GM23338 (cell line): ENCODE data around the gene CSTPP1. TPM values are rescaled to one million over a fixed set of nuclear protein-coding genes. Genes with fewer than 3 reads are reported as not detected.

Source experiments
- ATAC-seq: fragments of 200-7000 bp; cut with Tn5 transposase; 3 replicates; pipeline ENCODE4 v1.9.1; 2020
- DNase-seq: peaks from one replicate; pipeline ENCODE4 v3.0.0-alpha.2; 2015; ENCODE audit warnings: low spot score
- H2AFZ ChIP-seq: fragments of 200-600 bp; sonication (generic); 2 replicates; pipeline ENCODE4 v1.8.0; 2016; ENCODE audit warnings: antibody characterized with exemption, mild to moderate bottlenecking, moderate library complexity
- H3F3A ChIP-seq: fragments of 200-600 bp; sonication (generic); replicated peaks from 2 replicates; pipeline ENCODE4 v1.8.0; 2017; ENCODE audit warnings: antibody characterized with exemption, mixed run types, low read depth
- H3K27ac ChIP-seq: fragments of 200-600 bp; sonication (generic); 2 replicates; pipeline ENCODE4 v1.6.1; 2016; ENCODE audit warnings: low read depth
- H3K27me3 ChIP-seq: fragments of 200-600 bp; sonication (generic); 2 replicates; pipeline ENCODE4 v1.8.0; 2016; ENCODE audit warnings: mild to moderate bottlenecking, mixed run types, moderate library complexity; ENCODE audit not compliant: insufficient read depth
- H3K36me3 ChIP-seq: fragments of 200-600 bp; sonication (generic); 2 replicates; pipeline ENCODE4 v1.8.0; 2016; ENCODE audit warnings: mild to moderate bottlenecking; ENCODE audit not compliant: insufficient read depth
- H3K4me1 ChIP-seq: fragments of 200-600 bp; sonication (generic); 2 replicates; pipeline ENCODE4 v1.8.0; 2016; ENCODE audit warnings: mild to moderate bottlenecking, moderate library complexity; ENCODE audit not compliant: insufficient read depth
- H3K4me2 ChIP-seq: fragments of 200-600 bp; sonication (generic); 2 replicates; pipeline ENCODE4 v1.7.1; 2017; ENCODE audit warnings: mixed run types
- H3K4me3 ChIP-seq: fragments of 200-600 bp; sonication (generic); 2 replicates; pipeline ENCODE4 v1.6.1; 2016; ENCODE audit warnings: mixed run types
- H3K79me2 ChIP-seq: fragments of 200-600 bp; sonication (generic); replicated peaks from 2 replicates; pipeline ENCODE4 v1.8.0; 2017; ENCODE audit warnings: mild to moderate bottlenecking; ENCODE audit not compliant: insufficient read depth
- H3K9me2 ChIP-seq: fragments of 200-600 bp; sonication (generic); 2 replicates; pipeline ENCODE4 v1.8.0; 2017; ENCODE audit not compliant: insufficient read depth
- H4K20me1 ChIP-seq: fragments of 200-600 bp; sonication (generic); replicated peaks from 2 replicates; pipeline ENCODE4 v1.8.0; 2017; ENCODE audit warnings: mild to moderate bottlenecking; ENCODE audit not compliant: insufficient read depth
- H3K27ac Mint-ChIP-seq: 2 replicates; pipeline ENCODE4 v1.8.0; 2020; ENCODE audit warnings: inconsistent platforms, mild to moderate bottlenecking, moderate library complexity, mixed read lengths
- H3K27me3 Mint-ChIP-seq: 3 replicates; pipeline ENCODE4 v1.8.0; 2022; ENCODE audit warnings: low read depth, mild to moderate bottlenecking, moderate library complexity, mixed read lengths, inconsistent platforms; ENCODE audit not compliant: insufficient read depth, poor library complexity
- H3K36me3 Mint-ChIP-seq: 3 replicates; pipeline ENCODE4 v1.8.0; 2021; ENCODE audit warnings: low read depth, mild to moderate bottlenecking, inconsistent platforms, moderate library complexity, mixed read lengths
- H3K4me1 Mint-ChIP-seq: 3 replicates; pipeline ENCODE4 v1.8.0; 2020; ENCODE audit warnings: mild to moderate bottlenecking, inconsistent platforms, mixed read lengths
- H3K4me3 Mint-ChIP-seq: 3 replicates; pipeline ENCODE4 v1.8.0; 2021; ENCODE audit warnings: moderate library complexity, mild to moderate bottlenecking, inconsistent platforms, mixed read lengths
- H3K9me3 Mint-ChIP-seq: 3 replicates; pipeline ENCODE4 v1.8.0; 2020; ENCODE audit warnings: moderate library complexity, mild to moderate bottlenecking, inconsistent platforms, mixed read lengths
- CREB1 ChIP-seq: fragments of 250-450 bp; sonication (Bioruptor Pico); IDR thresholded peaks from 2 replicates; pipeline ENCODE4 v1.5.0; 2020; ENCODE audit warnings: low read depth, mild to moderate bottlenecking, moderate library complexity
- CTCF ChIP-seq, 2 experiments: fragments of 200-600 bp in 1 of 2; sonication (generic) in 1 of 2; conservative IDR thresholded peaks; 2 replicates each; pipeline versions ENCODE4 v1.5.1 to v1.6.1; 2016 to 2017; ENCODE audit warnings: antibody characterized with exemption in 2 of 2, low read depth in 2 of 2, mild to moderate bottlenecking in 2 of 2, moderate library complexity in 1 of 2
- ETS1 ChIP-seq: IDR thresholded peaks from 2 replicates; pipeline ENCODE4 v1.6.1; 2016; ENCODE audit warnings: antibody characterized with exemption
- EZH2 ChIP-seq: fragments of 200-600 bp; sonication (generic); IDR thresholded peaks from one replicate; pipeline ENCODE4 v1.8.0; 2017; ENCODE audit warnings: antibody characterized with exemption, mild to moderate bottlenecking, low read depth; ENCODE audit not compliant: unreplicated experiment
- EZH2phosphoT487 ChIP-seq: fragments of 200-600 bp; sonication (generic); IDR thresholded peaks from one replicate; pipeline ENCODE4 v1.8.1; 2018; ENCODE audit warnings: antibody characterized with exemption; ENCODE audit not compliant: unreplicated experiment
- JUNB ChIP-seq: IDR thresholded peaks from one replicate; pipeline ENCODE4 v1.6.1; 2016; ENCODE audit warnings: antibody characterized with exemption; ENCODE audit not compliant: unreplicated experiment
- NANOG ChIP-seq: IDR thresholded peaks from 2 replicates; pipeline ENCODE4 v1.6.1; 2016; ENCODE audit warnings: antibody characterized with exemption, borderline replicate concordance
- POLR2AphosphoS5 ChIP-seq: IDR thresholded peaks from 2 replicates; pipeline ENCODE4 v1.6.1; 2016; ENCODE audit warnings: antibody characterized with exemption, low read depth
- REST ChIP-seq: IDR thresholded peaks from one replicate; pipeline ENCODE4 v1.6.1; 2018; ENCODE audit warnings: antibody characterized with exemption; ENCODE audit not compliant: unreplicated experiment
- STAT1 ChIP-seq: IDR thresholded peaks from one replicate; pipeline ENCODE4 v1.6.1; 2016; ENCODE audit warnings: antibody characterized with exemption; ENCODE audit not compliant: unreplicated experiment
- ZNF114 ChIP-seq: fragments of 250-450 bp; sonication (Bioruptor Pico); IDR thresholded peaks from 2 replicates; pipeline ENCODE4 v1.5.0; 2020; ENCODE audit warnings: mild to moderate bottlenecking, moderate library complexity
- ZNF331 ChIP-seq: fragments of 250-450 bp; sonication (Bioruptor Pico); IDR thresholded peaks from 2 replicates; pipeline ENCODE4 v1.5.0; 2020; ENCODE audit warnings: low read depth, mild to moderate bottlenecking, moderate library complexity
- ZNF462 ChIP-seq: fragments of 250-450 bp; sonication (Bioruptor Pico); IDR thresholded peaks from 2 replicates; pipeline ENCODE4 v1.5.0; 2020; ENCODE audit warnings: mild to moderate bottlenecking, moderate library complexity
- polyA plus RNA-seq: library from polyadenylated mRNA; unstranded; fragments of >200 nt; fragmentation: Nextera tagmentation; extraction: Ambion mirVana; gene quantifications from 2 replicates; pipeline ENCODE4 v1.2.1, GENCODE V29; 2016
- total RNA-seq: library from RNA; depleted of rRNA; stranded (reverse); fragments of >200 nt; shearing (Covaris generic); gene quantifications from 2 replicates; pipeline ENCODE4 v1.2.3, GENCODE V29; 2014

The CSTPP1 gene
- total and polyA plus RNA-seq, 2 experiments from 2014 or later, result 23.5 to 42.6 TPM

- TF ChIP-seq ETS1, result no peak
- no peak for TF ChIP-seq NANOG
- TF ChIP-seq EZH2phosphoT487, result no peak
- no peak for TF ChIP-seq POLR2AphosphoS5
- TF ChIP-seq EZH2, result no peak
- TF ChIP-seq CREB1 (CRISPR knock-in tag), result no peak
- TF ChIP-seq STAT1, result no peak
- TF ChIP-seq ZNF114 (CRISPR knock-in tag), result no peak
- no peak for TF ChIP-seq REST
- no peak for TF ChIP-seq CTCF (conservative IDR thresholded peaks at IDR 0.05; ENCODE audit: low read depth in 2 of 2)
- no peak for TF ChIP-seq JUNB
- no peak for TF ChIP-seq ZNF331 (CRISPR knock-in tag)
Measured at GRCh38 chr11:47099918-47100315, 163.4 kb downstream of the CSTPP1 start (continued).

- Histone ChIP-seq H2AFZ (no peak overlapping the region), H3K9me2 (no peaks in the 10 kb centered on the region), H3K27ac (no peak overlapping the region), H3F3A (no peaks in the 10 kb centered on the region), H3K79me2 (no peaks in the 10 kb centered on the region), H3K4me1 (peaks cover 15% of the 10 kb centered on the region), H3K4me3 (no peak overlapping the region), H3K36me3 (no peaks in the 10 kb centered on the region), H3K27me3 (no peaks in the 10 kb centered on the region), H3K4me2 (no peak overlapping the region), H4K20me1 (no peaks in the 10 kb centered on the region)
- Mint-ChIP-seq H3K36me3 (peaks cover 4% of the 10 kb centered on the region; the same call in 2 of the 3 replicates), H3K9me3 (peaks cover 5% of the 10 kb centered on the region; the same call in 2 of the 3 replicates), H3K4me1 (peaks cover 16% of the 10 kb centered on the region), H3K27ac (no peak overlapping the region), H3K4me3 (no peak overlapping the region), H3K27me3 (peaks cover 2% of the 10 kb centered on the region)
- ATAC-seq (peak; percentile 38; the same call in 1 of the 3 replicates), DNase-seq (peak; percentile 44)
- TF ChIP-seq NANOG (no peak), ZNF331 (CRISPR knock-in tag) (no peak), ZNF462 (CRISPR knock-in tag) (no peak), STAT1 (no peak)
Measured at GRCh38 chr11:47101406-47101805, 164.8 kb downstream of the CSTPP1 start.
